A549 (cell line): ENCODE data around the gene CCR9. TPM values are rescaled to one million over a fixed set of nuclear protein-coding genes. Genes with fewer than 3 reads are reported as not detected.

ENCODE experiments used
- ATAC-seq, 2 experiments: fragments of 200-7000 bp in 1 of 2; fragments of >200 bp in 1 of 2; cut with Nextera tagmentation in 1 of 2; cut with Tn5 transposase in 1 of 2; 3 replicates each; pipeline versions ENCODE4 v1.8.0 to v1.9.1; 2018 to 2020; ENCODE audit warnings: mild to moderate bottlenecking in 1 of 2, moderate library complexity in 1 of 2
- CTCF ChIA-PET: fragments of 300-600 bp; sonication (Branson Sonifier 250); formaldehyde crosslinking; extraction: SDS; loops from one replicate; lab custom pipeline; 2021; ENCODE audit warnings: antibody characterized with exemption, inconsistent platforms; lab: Yijun Ruan, JAX
- POLR2A ChIA-PET: fragments of 350-600 bp; formaldehyde crosslinking; extraction: SDS; loops from one replicate; lab custom pipeline; 2021; ENCODE audit warnings: antibody characterized with exemption, inconsistent platforms; lab: Yijun Ruan, JAX
- DNase-seq, 2 experiments: peaks; one replicate each; pipeline versions ENCODE4 v3.0.0 to v3.0.0-alpha.2; 2011 to 2016; ENCODE audit warnings: low read depth in 1 of 2, low spot score in 1 of 2
- FAIRE-seq: peaks from 2 replicates; lab custom pipeline; 2011; peaks lifted over from hg19 to GRCh38; lab: Jason Lieb, UNC
- H3K27ac ChIP-seq, 2 experiments: fragments of >200 bp; sonication (Bioruptor Twin); formaldehyde crosslinking; 3 replicates each; pipeline ENCODE4 v1.5.1; 2016 to 2017
- H3K4me1 ChIP-seq: fragments of >200 bp; sonication (Bioruptor Twin); formaldehyde crosslinking; 3 replicates; pipeline ENCODE4 v1.6.1; 2016
- H3K4me2 ChIP-seq: fragments of >200 bp; sonication (Bioruptor Twin); formaldehyde crosslinking; 3 replicates; pipeline ENCODE4 v1.6.1; 2016
- H3K4me3 ChIP-seq: fragments of >200 bp; sonication (Bioruptor Twin); formaldehyde crosslinking; 3 replicates; pipeline ENCODE4 v1.5.1; 2016
- H3K9me3 ChIP-seq: fragments of >200 bp; sonication (Bioruptor Twin); formaldehyde crosslinking; 3 replicates; pipeline ENCODE4 v1.6.1; 2016
- BCL3 ChIP-seq: fragments of >200 bp; sonication (Bioruptor Twin); formaldehyde crosslinking; IDR thresholded peaks from 3 replicates; pipeline ENCODE4 v1.6.1; 2016
- CBX2 ChIP-seq: fragments of 200-600 bp; sonication (generic); IDR thresholded peaks from 2 replicates; pipeline ENCODE4 v1.6.1; 2016; ENCODE audit warnings: low read depth, mild to moderate bottlenecking, borderline replicate concordance
- CEBPB ChIP-seq, 2 experiments: fragments of >200 bp in 1 of 2; sonication (Bioruptor Twin) in 1 of 2; formaldehyde crosslinking in 1 of 2; IDR thresholded peaks; 2 replicates each; pipeline ENCODE4 v1.6.1; 2012 to 2016
- CHD2 ChIP-seq: fragments of 150-350 bp; IDR thresholded peaks from 2 replicates; pipeline ENCODE4 v1.6.1; 2014; ENCODE audit warnings: low read length; ENCODE audit not compliant: partially characterized antibody
- CTCF ChIP-seq: fragments of >200 bp; sonication (Bioruptor Twin); formaldehyde crosslinking; IDR thresholded peaks from 3 replicates; pipeline ENCODE4 v1.5.1; 2016
- ELK1 ChIP-seq: fragments of 150-350 bp; IDR thresholded peaks from 2 replicates; pipeline ENCODE4 v1.6.1; 2014; ENCODE audit warnings: low read depth, mild to moderate bottlenecking, low read length
- ESRRA ChIP-seq: fragments of 150-350 bp; IDR thresholded peaks from 2 replicates; pipeline ENCODE4 v1.6.1; 2014; ENCODE audit warnings: mild to moderate bottlenecking, low read length, borderline replicate concordance
- FOSL2 ChIP-seq, 2 experiments: fragments of 450-650 bp in 1 of 2; fragments of >200 bp in 1 of 2; sonication (Bioruptor Twin) in 1 of 2; formaldehyde crosslinking; IDR thresholded peaks; 2 replicates each; pipeline versions ENCODE4 v1.5.0 to v1.6.1; 2016 to 2020; ENCODE audit warnings: mild to moderate bottlenecking in 1 of 2, moderate library complexity in 1 of 2
- HOXA7 ChIP-seq: fragments of 250-450 bp; sonication (Bioruptor Pico); IDR thresholded peaks from 2 replicates; pipeline ENCODE4 v1.5.0; 2020; ENCODE audit warnings: mild to moderate bottlenecking, moderate library complexity
- HOXB13 ChIP-seq: fragments of 250-450 bp; sonication (Bioruptor Pico); IDR thresholded peaks from 2 replicates; pipeline ENCODE4 v1.5.0; 2020; ENCODE audit warnings: low read depth, mild to moderate bottlenecking, moderate library complexity
- JUNB ChIP-seq: fragments of >200 bp; sonication (Bioruptor Twin); formaldehyde crosslinking; IDR thresholded peaks from 2 replicates; pipeline ENCODE4 v1.6.1; 2016
- MAZ ChIP-seq: fragments of 150-350 bp; IDR thresholded peaks from 2 replicates; pipeline ENCODE4 v1.6.1; 2014; ENCODE audit warnings: antibody characterized with exemption, low read depth, low read length, borderline replicate concordance
- NR3C1 ChIP-seq: fragments of >200 bp; sonication (Bioruptor Twin); formaldehyde crosslinking; IDR thresholded peaks from 3 replicates; pipeline ENCODE4 v1.6.1; 2017
- PBX3 ChIP-seq: IDR thresholded peaks from 2 replicates; pipeline ENCODE4 v1.6.1; 2012
- POLR2AphosphoS2 ChIP-seq: conservative IDR thresholded peaks from 2 replicates; pipeline ENCODE4 v1.6.1; 2012; ENCODE audit warnings: low read length, improper control_type of control experiment, inconsistent platforms
- RFX5 ChIP-seq: fragments of 450-650 bp; IDR thresholded peaks from 2 replicates; pipeline ENCODE4 v1.7.1; 2014; ENCODE audit warnings: antibody characterized with exemption, mild to moderate bottlenecking, moderate library complexity
- RNF2 ChIP-seq: fragments of 200-600 bp; sonication (generic); IDR thresholded peaks from 2 replicates; pipeline ENCODE4 v1.6.1; 2016; ENCODE audit warnings: low read depth, mild to moderate bottlenecking, antibody characterized with exemption, moderate library complexity, borderline replicate concordance
- SREBF2 ChIP-seq: fragments of 450-650 bp; IDR thresholded peaks from 2 replicates; pipeline ENCODE4 v1.6.1; 2014; ENCODE audit warnings: mild to moderate bottlenecking, moderate library complexity
- TFCP2L1 ChIP-seq: fragments of 250-450 bp; sonication (Bioruptor Pico); IDR thresholded peaks from 2 replicates; pipeline ENCODE4 v1.5.0; 2021; ENCODE audit warnings: mild to moderate bottlenecking
- USF2 ChIP-seq: fragments of 450-650 bp; IDR thresholded peaks from 2 replicates; pipeline ENCODE4 v1.6.1; 2014; ENCODE audit warnings: antibody characterized with exemption
- ZNF302 ChIP-seq: fragments of 250-450 bp; sonication (Bioruptor Pico); IDR thresholded peaks from 2 replicates; pipeline ENCODE4 v1.9.0; 2021; ENCODE audit warnings: inconsistent platforms, mild to moderate bottlenecking, moderate library complexity
- ZSCAN20 ChIP-seq: fragments of 250-450 bp; sonication (Bioruptor Pico); IDR thresholded peaks from 2 replicates; pipeline ENCODE4 v1.8.0; 2022; ENCODE audit warnings: mild to moderate bottlenecking, moderate library complexity
- WGBS: methylation state at CpG from one replicate; pipeline ENCODE4 v1.1.6; 2017; ENCODE audit errors: missing lambda C conversion rate; 5-methylcytosine and 5-hydroxymethylcytosine counted together
- polyA plus RNA-seq, 4 experiments: library from polyadenylated mRNA; depleted of rRNA in 3 of 4; stranded (reverse); fragments of >200 nt; fragmentation: RNase III in 1 of 4; extraction: RNeasy Plus Mini Kit Qiagen cat#74134 plus additional on column Dnase treatment in 1 of 4; gene quantifications; 2 replicates in 3 of 4; 3 replicates in 1 of 4; pipeline ENCODE4 v1.2.3, GENCODE V29; 2011 to 2017

Gene CCR9
- polyA plus RNA-seq, 2 of the 4 experiments (the other 2 are of a cell fraction), result not detected

- no peak for TF ChIP-seq POLR2AphosphoS2
These were observed 57.0 kb downstream of the CCR9 start, which contains the start of gene CXCR6 (continued) for GRCh38 chr3:45943207-45943846.

- TF ChIP-seq RNF2 (no peak), ESRRA (no peak), CTCF (no peak), FOSL2 (IDR thresholded peaks at IDR 0.05) (no peak), FOSL2 (CRISPR knock-in tag; IDR thresholded peaks at IDR 0.05) (no peak), BCL3 (no peak), ZSCAN20 (CRISPR knock-in tag) (no peak), TFCP2L1 (CRISPR knock-in tag) (no peak), HOXA7 (CRISPR knock-in tag) (no peak), USF2 (no peak), NR3C1 (no peak), CBX2 (no peak), CEBPB (IDR thresholded peaks at IDR 0.05) (no peak), HOXB13 (no peak), ZNF302 (no peak), RFX5 (no peak)
- 87% methylated on average over 5 of the region's 5 CpGs for WGBS
- Histone ChIP-seq H3K9me3 (no peaks in the 10 kb centered on the region), H3K4me3 (no peak overlapping the region), H3K27ac (no peak overlapping the region), H3K4me1 (no peaks in the 10 kb centered on the region), H3K4me2 (no peak overlapping the region)
- FAIRE-seq (no peak), DNase-seq (no peak), ATAC-seq (no peak)
- CTCF ChIA-PET, result interaction anchor here (0.6 to 3.0 kb wide), 5 partner anchors 8 to 422 kb away, joined by 3 to 20 read pairs (median 3); no protein-coding TSS in a partner anchor
- POLR2A ChIA-PET, result no interaction called here
These were observed 58.7 kb downstream of the CCR9 start for GRCh38 chr3:45944830-45945620.

GRCh38 chr3:45946307-45946706 is 60.0 kb downstream of the CCR9 start:
- 100% methylated on average over 1 of the region's 1 CpG for WGBS
- no peak overlapping the region for H3K4me2 ChIP-seq
- FAIRE-seq, result no peak
- no peak for ATAC-seq
- no peaks in the 10 kb centered on the region for H3K4me1 ChIP-seq
- ChIA-PET POLR2A (no interaction called here), CTCF (interaction anchor here (0.9 to 3.0 kb wide), 2 partner anchors 9 to 133 kb away, joined by 3 to 20 read pairs; no protein-coding TSS in a partner anchor)
- DNase-seq, result no peak
- TF ChIP-seq CEBPB (IDR thresholded peaks at IDR 0.05) (no peak), ELK1 (no peak), MAZ (no peak), ESRRA (no peak), SREBF2 (no peak), BCL3 (no peak), CHD2 (no peak), PBX3 (no peak), FOSL2 (IDR thresholded peaks at IDR 0.05) (no peak), FOSL2 (CRISPR knock-in tag; IDR thresholded peaks at IDR 0.05) (no peak), JUNB (no peak), HOXA7 (CRISPR knock-in tag) (no peak)
- H3K27ac ChIP-seq, result no peak overlapping the region
- H3K9me3 ChIP-seq, result no peaks in the 10 kb centered on the region
- no peak overlapping the region for H3K4me3 ChIP-seq
